ENCODE results near the gene ZNF609.

- TF ChIP-seq CTCF (IDR thresholded peaks at IDR 0.05) (no peak), POLR2A (IDR thresholded peaks at IDR 0.05) (no peak)
Measured at GRCh38 chr15:64618540-64618939, 158.2 kb downstream of the ZNF609 start.
